ENCODE measurements around the gene ZSCAN5A.
A peak's percentile ranks its signal among the peaks of the same experiment; 100 is the strongest.
"Not testable (repeated sequence)": the region's sequence is repeated elsewhere in the genome, so short reads cannot be mapped to it uniquely, and the experiment has no call there.

The ZSCAN5A gene

GRCh38 chr19:56177564-56178243 lies 136.9 kb downstream of the ZSCAN5A start:
- no peak overlapping the region for H2BK15ac ChIP-seq (replicated peaks; ENCODE audit: low read depth)
- no peak overlapping the region for H2BK120ac ChIP-seq (ENCODE audit: low read depth, low read length)
- H3K56ac ChIP-seq (ENCODE audit: low read length) = no peak overlapping the region
- no peak overlapping the region for H2BK5ac ChIP-seq (ENCODE audit: low read length)
- WGBS (ENCODE audit: extremely low coverage, insufficient coverage, low lambda C conversion rate) = no CpG with 5 or more reads among the region's 11 CpGs
- H3K9ac ChIP-seq (ENCODE audit: low read length) = no peak overlapping the region
- H4K8ac ChIP-seq (ENCODE audit: low read depth, low read length) = no peak overlapping the region
- no peak for DNase-seq
- H3K4ac ChIP-seq (ENCODE audit: low read depth, low read length) = no peak overlapping the region
- H3K4me1 ChIP-seq (ENCODE audit: control insufficient read depth, low read depth, low read length) = no peaks in the 10 kb centered on the region
- H3K79me1 ChIP-seq (ENCODE audit: low read length) = no peaks in the 10 kb centered on the region
- H3K79me2 ChIP-seq (ENCODE audit: control insufficient read depth, insufficient read depth, low read length) = no peaks in the 10 kb centered on the region
- H2AK5ac ChIP-seq (ENCODE audit: low read length) = no peak overlapping the region
- H3K4me3 ChIP-seq (ENCODE audit: low read length) = no peak overlapping the region
- H4K5ac ChIP-seq (ENCODE audit: low read length) = no peak overlapping the region
- H3K23ac ChIP-seq (ENCODE audit: low read length) = no peak overlapping the region
- H3K18ac ChIP-seq (ENCODE audit: low read length) = no peak overlapping the region
- H3K36me3 ChIP-seq (ENCODE audit: control insufficient read depth, insufficient read depth, low read length) = no peaks in the 10 kb centered on the region
- no peak overlapping the region for H3K4me2 ChIP-seq (ENCODE audit: low read length)
- H3K27me3 ChIP-seq (ENCODE audit: insufficient read depth, low read length, poor library complexity) = no peaks in the 10 kb centered on the region
- H3K27ac ChIP-seq (ENCODE audit: low read depth, low read length) = no peak overlapping the region

- Histone ChIP-seq H2BK120ac (ENCODE audit: low read depth, low read length) (no peak overlapping the region), H2BK15ac (replicated peaks; ENCODE audit: low read depth) (no peak overlapping the region), H3K23ac (ENCODE audit: low read length) (no peak overlapping the region), H3K4me1 (ENCODE audit: control insufficient read depth, low read depth, low read length) (no peaks in the 10 kb centered on the region), H3K4me2 (ENCODE audit: low read length) (no peak overlapping the region), H4K8ac (ENCODE audit: low read depth, low read length) (no peak overlapping the region), H3K36me3 (ENCODE audit: control insufficient read depth, insufficient read depth, low read length) (no peaks in the 10 kb centered on the region), H3K9ac (ENCODE audit: low read length) (no peak overlapping the region), H2BK5ac (ENCODE audit: low read length) (no peak overlapping the region), H2AK5ac (ENCODE audit: low read length) (no peak overlapping the region), H3K27ac (ENCODE audit: low read depth, low read length) (no peak overlapping the region), H3K79me2 (ENCODE audit: control insufficient read depth, insufficient read depth, low read length) (no peaks in the 10 kb centered on the region), H3K4ac (ENCODE audit: low read depth, low read length) (no peak overlapping the region), H3K18ac (ENCODE audit: low read length) (no peak overlapping the region), H3K27me3 (ENCODE audit: insufficient read depth, low read length, poor library complexity) (no peaks in the 10 kb centered on the region), H3K79me1 (ENCODE audit: low read length) (no peaks in the 10 kb centered on the region), H4K5ac (ENCODE audit: low read length) (no peak overlapping the region), H3K56ac (ENCODE audit: low read length) (no peak overlapping the region), H3K4me3 (ENCODE audit: low read length) (no peak overlapping the region)
- no CpG with 5 or more reads among the region's 18 CpGs for WGBS (ENCODE audit: extremely low coverage, insufficient coverage, low lambda C conversion rate)
- no peak for DNase-seq
These were observed 137.8 kb downstream of the ZSCAN5A start for GRCh38 chr19:56176881-56177280.

DNA sequence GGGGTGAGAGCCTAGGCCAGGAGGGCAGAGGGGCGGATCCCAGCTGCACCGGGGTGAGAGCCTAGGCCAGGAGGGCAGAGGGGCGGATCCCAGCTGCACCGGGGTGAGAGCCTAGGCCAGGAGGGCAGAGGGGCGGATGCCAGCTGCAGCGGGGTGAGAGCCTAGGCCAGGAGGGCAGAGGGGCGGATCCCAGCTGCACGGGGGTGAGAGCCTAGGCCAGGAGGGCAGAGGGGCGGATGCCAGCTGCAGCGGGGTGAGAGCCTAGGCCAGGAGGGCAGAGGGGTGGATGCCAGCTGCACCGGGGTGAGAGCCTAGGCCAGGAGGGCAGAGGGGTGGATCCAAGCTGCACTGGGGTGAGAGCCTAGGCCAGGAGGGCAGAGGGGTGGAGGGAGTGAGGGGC lies 138.3 kb downstream of the ZSCAN5A start:
- not testable (repeated sequence) for DNase-seq; H3K79me2 ChIP-seq (ENCODE audit: control insufficient read depth, insufficient read depth, low read length); H3K4me3 ChIP-seq (ENCODE audit: low read length); H3K36me3 ChIP-seq (ENCODE audit: control insufficient read depth, insufficient read depth, low read length); H2AK5ac ChIP-seq (ENCODE audit: low read length); H3K18ac ChIP-seq (ENCODE audit: low read length); H3K23ac ChIP-seq (ENCODE audit: low read length); H2BK120ac ChIP-seq (ENCODE audit: low read depth, low read length); H3K56ac ChIP-seq (ENCODE audit: low read length); H4K8ac ChIP-seq (ENCODE audit: low read depth, low read length); H3K27ac ChIP-seq (ENCODE audit: low read depth, low read length); H4K5ac ChIP-seq (ENCODE audit: low read length); H2BK15ac ChIP-seq (replicated peaks; ENCODE audit: low read depth); H3K4me2 ChIP-seq (ENCODE audit: low read length); H2BK5ac ChIP-seq (ENCODE audit: low read length); H3K4ac ChIP-seq (ENCODE audit: low read depth, low read length); H3K9ac ChIP-seq (ENCODE audit: low read length); H3K27me3 ChIP-seq (ENCODE audit: insufficient read depth, low read length, poor library complexity); H3K4me1 ChIP-seq (ENCODE audit: control insufficient read depth, low read depth, low read length); H3K79me1 ChIP-seq (ENCODE audit: low read length)
- no CpG with 5 or more reads among the region's 11 CpGs for WGBS (ENCODE audit: extremely low coverage, insufficient coverage, low lambda C conversion rate)

- DNase-seq; H3K79me2 ChIP-seq (ENCODE audit: control insufficient read depth, insufficient read depth, low read length): not testable (repeated sequence)
These were observed 138.8 kb downstream of the ZSCAN5A start, which contains the start of gene GALP for GRCh38 chr19:56175861-56176307. Gene GALP, plus strand, starts transcription at chr19:56176008. Its CDS starts 1,101 bp downstream, at chr19:56177109.

DNA sequence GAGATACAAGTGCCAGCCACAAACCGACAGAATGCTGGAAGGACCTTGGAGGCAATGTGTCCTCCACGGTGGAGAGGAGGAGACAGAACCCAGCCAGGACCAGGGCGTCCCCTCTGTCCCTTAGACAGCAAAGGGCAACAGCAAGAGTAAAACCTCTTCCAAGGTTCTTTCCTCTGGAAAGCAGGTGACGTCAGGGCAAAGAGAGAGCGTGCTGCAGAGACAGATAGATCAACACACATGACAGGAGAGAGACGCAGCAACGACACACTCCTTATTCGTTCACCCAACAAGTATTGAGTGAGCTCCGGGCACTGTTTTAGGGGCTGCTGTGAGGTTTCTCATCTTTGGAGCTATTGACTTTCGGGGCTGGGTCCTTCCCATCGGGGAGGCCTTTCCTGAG lies 140.1 kb downstream of the ZSCAN5A start:
- Histone ChIP-seq H3K4ac (ENCODE audit: low read depth, low read length) (no peak overlapping the region), H3K56ac (ENCODE audit: low read length) (no peak overlapping the region), H2BK120ac (ENCODE audit: low read depth, low read length) (no peak overlapping the region), H3K23ac (ENCODE audit: low read length) (no peak overlapping the region), H3K36me3 (ENCODE audit: control insufficient read depth, insufficient read depth, low read length) (no peaks in the 10 kb centered on the region), H3K9ac (ENCODE audit: low read length) (no peak overlapping the region), H3K27me3 (ENCODE audit: insufficient read depth, low read length, poor library complexity) (no peaks in the 10 kb centered on the region), H4K8ac (ENCODE audit: low read depth, low read length) (no peak overlapping the region), H2AK5ac (ENCODE audit: low read length) (no peak overlapping the region), H3K18ac (ENCODE audit: low read length) (no peak overlapping the region), H2BK15ac (replicated peaks; ENCODE audit: low read depth) (no peak overlapping the region), H3K4me3 (ENCODE audit: low read length) (no peak overlapping the region), H2BK5ac (ENCODE audit: low read length) (no peak overlapping the region), H3K27ac (ENCODE audit: low read depth, low read length) (no peak overlapping the region), H4K5ac (ENCODE audit: low read length) (no peak overlapping the region), H3K4me1 (ENCODE audit: control insufficient read depth, low read depth, low read length) (no peaks in the 10 kb centered on the region), H3K4me2 (ENCODE audit: low read length) (no peak overlapping the region), H3K79me2 (ENCODE audit: control insufficient read depth, insufficient read depth, low read length) (no peaks in the 10 kb centered on the region), H3K79me1 (ENCODE audit: low read length) (no peaks in the 10 kb centered on the region)
- DNase-seq = no peak
- WGBS (ENCODE audit: extremely low coverage, insufficient coverage, low lambda C conversion rate) = no CpG with 5 or more reads among the region's 11 CpGs

More at GRCh38 chr19:56175861-56176307, 138.8 kb downstream of the ZSCAN5A start, which contains the start of gene GALP:
- H2AK5ac ChIP-seq (ENCODE audit: low read length); H3K27me3 ChIP-seq (ENCODE audit: insufficient read depth, low read length, poor library complexity); H3K4me1 ChIP-seq (ENCODE audit: control insufficient read depth, low read depth, low read length); H2BK15ac ChIP-seq (replicated peaks; ENCODE audit: low read depth); H3K27ac ChIP-seq (ENCODE audit: low read depth, low read length); H2BK5ac ChIP-seq (ENCODE audit: low read length); H2BK120ac ChIP-seq (ENCODE audit: low read depth, low read length); H3K9ac ChIP-seq (ENCODE audit: low read length); H3K79me1 ChIP-seq (ENCODE audit: low read length); H3K23ac ChIP-seq (ENCODE audit: low read length); H3K56ac ChIP-seq (ENCODE audit: low read length); H3K4me3 ChIP-seq (ENCODE audit: low read length); H3K4me2 ChIP-seq (ENCODE audit: low read length); H3K36me3 ChIP-seq (ENCODE audit: control insufficient read depth, insufficient read depth, low read length); H4K5ac ChIP-seq (ENCODE audit: low read length); H4K8ac ChIP-seq (ENCODE audit: low read depth, low read length); H3K4ac ChIP-seq (ENCODE audit: low read depth, low read length); H3K18ac ChIP-seq (ENCODE audit: low read length): not testable (repeated sequence)
- no CpG with 5 or more reads among the region's 15 CpGs for WGBS (ENCODE audit: extremely low coverage, insufficient coverage, low lambda C conversion rate)

- Histone ChIP-seq H3K79me1 (ENCODE audit: low read length) (no peaks in the 10 kb centered on the region), H3K9ac (ENCODE audit: low read length) (no peak overlapping the region), H3K4ac (ENCODE audit: low read depth, low read length) (no peak overlapping the region), H3K56ac (ENCODE audit: low read length) (no peak overlapping the region), H3K4me1 (ENCODE audit: control insufficient read depth, low read depth, low read length) (no peaks in the 10 kb centered on the region), H3K18ac (ENCODE audit: low read length) (no peak overlapping the region), H2AK5ac (ENCODE audit: low read length) (no peak overlapping the region), H2BK5ac (ENCODE audit: low read length) (no peak overlapping the region), H2BK15ac (replicated peaks; ENCODE audit: low read depth) (no peak overlapping the region), H3K4me3 (ENCODE audit: low read length) (no peak overlapping the region), H2BK120ac (ENCODE audit: low read depth, low read length) (no peak overlapping the region), H3K79me2 (ENCODE audit: control insufficient read depth, insufficient read depth, low read length) (no peaks in the 10 kb centered on the region), H3K4me2 (ENCODE audit: low read length) (no peak overlapping the region), H3K36me3 (ENCODE audit: control insufficient read depth, insufficient read depth, low read length) (no peaks in the 10 kb centered on the region), H3K23ac (ENCODE audit: low read length) (no peak overlapping the region), H3K27me3 (ENCODE audit: insufficient read depth, low read length, poor library complexity) (no peaks in the 10 kb centered on the region), H4K5ac (ENCODE audit: low read length) (no peak overlapping the region), H3K27ac (ENCODE audit: low read depth, low read length) (no peak overlapping the region), H4K8ac (ENCODE audit: low read depth, low read length) (no peak overlapping the region)
- WGBS (ENCODE audit: extremely low coverage, insufficient coverage, low lambda C conversion rate) = no CpG with 5 or more reads among the region's 9 CpGs
- peak; percentile 38 for DNase-seq
These were observed 140.6 kb downstream of the ZSCAN5A start for GRCh38 chr19:56174086-56174485.

Measured in mesendoderm (in vitro differentiated cells).